IPS-20b (cell line): ENCODE data around the gene ADGRD2.
A peak's percentile ranks its signal among the peaks of the same experiment; 100 is the strongest.

Experiments
- H3K27ac ChIP-seq: one replicate; pipeline ENCODE4 v1.5.1; 2013; ENCODE audit warnings: low read length
- H3K27me3 ChIP-seq: 2 replicates; pipeline ENCODE4 v1.6.1; 2013; ENCODE audit warnings: mild to moderate bottlenecking, low read length, inconsistent platforms; ENCODE audit not compliant: insufficient read depth
- H3K36me3 ChIP-seq: 2 replicates; pipeline ENCODE4 v1.6.1; 2013; ENCODE audit warnings: low read depth, mild to moderate bottlenecking, inconsistent platforms, low read length, moderate library complexity; ENCODE audit not compliant: insufficient read depth
- H3K4me1 ChIP-seq: 2 replicates; pipeline ENCODE4 v1.6.1; 2013; ENCODE audit warnings: mild to moderate bottlenecking, control low read depth, inconsistent platforms, low read length, moderate library complexity; ENCODE audit not compliant: insufficient read depth
- H3K4me3 ChIP-seq: 2 replicates; pipeline ENCODE4 v1.5.1; 2013; ENCODE audit warnings: mild to moderate bottlenecking, low read length, inconsistent platforms
- H3K9ac ChIP-seq: 2 replicates; pipeline ENCODE4 v1.6.1; 2013; ENCODE audit warnings: low read depth, mild to moderate bottlenecking, inconsistent platforms, low read length, moderate library complexity
- H3K9me3 ChIP-seq: 2 replicates; pipeline ENCODE4 v1.6.1; 2013; ENCODE audit warnings: mild to moderate bottlenecking, low read depth, low read length, inconsistent platforms; ENCODE audit not compliant: insufficient read depth

Gene ADGRD2

DNA sequence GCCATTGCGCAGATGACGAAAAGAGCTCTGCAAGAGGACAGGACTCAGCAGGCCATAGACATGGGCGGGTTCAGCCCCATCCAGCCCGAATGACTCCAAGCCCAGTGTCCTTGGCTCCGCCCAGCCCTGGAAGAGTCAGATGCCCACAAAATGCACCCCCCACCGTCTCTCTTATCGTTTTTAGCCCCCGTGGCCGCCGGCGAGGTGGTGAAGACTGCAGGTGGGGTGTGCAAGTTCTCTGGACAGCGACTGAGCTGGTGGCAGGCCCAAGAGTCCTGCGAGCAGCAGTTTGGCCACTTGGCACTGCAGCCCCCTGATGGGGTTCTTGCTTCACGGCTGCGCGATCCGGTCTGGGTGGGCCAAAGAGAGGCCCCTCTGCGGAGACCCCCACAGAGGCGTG is 2.1 kb downstream of the ADGRD2 start:
- Histone ChIP-seq H3K36me3 (no peaks in the 10 kb centered on the region), H3K27me3 (peaks cover 39% of the 10 kb centered on the region), H3K27ac (no peak overlapping the region), H3K4me1 (peaks cover 4% of the 10 kb centered on the region; the same call in 1 of the 2 replicates), H3K9me3 (no peaks in the 10 kb centered on the region), H3K4me3 (no peak overlapping the region), H3K9ac (no peak overlapping the region)

DNA sequence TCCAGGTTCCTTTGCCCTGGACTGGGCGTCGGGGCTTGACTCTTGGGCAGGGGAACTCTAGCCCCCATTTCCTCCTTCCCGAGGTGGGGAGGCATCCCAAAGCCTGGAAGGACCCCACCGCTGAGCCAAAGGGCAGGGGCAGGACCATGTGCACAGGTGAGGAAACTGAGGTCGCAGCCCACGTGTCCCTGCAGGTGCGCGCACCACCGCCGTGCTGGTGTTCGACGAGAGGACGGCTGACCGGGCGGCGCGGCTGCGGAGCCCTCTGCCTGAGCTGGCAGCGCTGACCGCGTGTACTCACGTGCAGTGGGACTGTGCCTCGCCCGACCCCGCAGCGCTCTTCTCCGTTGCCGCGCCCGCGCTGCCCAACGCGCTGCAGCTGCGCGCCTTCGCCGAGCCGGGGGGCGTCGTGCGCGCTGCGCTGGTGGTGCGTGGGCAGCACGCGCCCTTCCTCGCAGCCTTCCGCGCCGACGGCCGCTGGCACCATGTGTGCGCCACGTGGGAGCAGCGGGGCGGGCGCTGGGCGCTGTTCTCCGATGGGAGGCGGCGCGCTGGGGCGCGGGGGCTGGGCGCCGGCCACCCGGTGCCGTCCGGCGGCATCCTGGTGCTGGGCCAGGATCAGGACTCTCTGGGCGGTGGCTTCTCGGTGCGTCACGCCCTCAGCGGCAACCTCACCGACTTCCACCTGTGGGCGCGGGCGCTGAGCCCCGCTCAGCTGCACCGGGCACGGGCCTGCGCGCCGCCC is 2.8 kb downstream of the ADGRD2 start:
- peaks cover 4% of the 10 kb centered on the region; the same call in 1 of the 2 replicates for H3K4me1 ChIP-seq
- no peaks in the 10 kb centered on the region for H3K36me3 ChIP-seq
- H3K4me3 ChIP-seq = peak overlapping the region; percentile 50; the same call in 1 of the 2 replicates
- H3K27ac ChIP-seq = no peak overlapping the region
- H3K27me3 ChIP-seq = peaks cover 39% of the 10 kb centered on the region
- no peaks in the 10 kb centered on the region for H3K9me3 ChIP-seq
- no peak overlapping the region for H3K9ac ChIP-seq

DNA sequence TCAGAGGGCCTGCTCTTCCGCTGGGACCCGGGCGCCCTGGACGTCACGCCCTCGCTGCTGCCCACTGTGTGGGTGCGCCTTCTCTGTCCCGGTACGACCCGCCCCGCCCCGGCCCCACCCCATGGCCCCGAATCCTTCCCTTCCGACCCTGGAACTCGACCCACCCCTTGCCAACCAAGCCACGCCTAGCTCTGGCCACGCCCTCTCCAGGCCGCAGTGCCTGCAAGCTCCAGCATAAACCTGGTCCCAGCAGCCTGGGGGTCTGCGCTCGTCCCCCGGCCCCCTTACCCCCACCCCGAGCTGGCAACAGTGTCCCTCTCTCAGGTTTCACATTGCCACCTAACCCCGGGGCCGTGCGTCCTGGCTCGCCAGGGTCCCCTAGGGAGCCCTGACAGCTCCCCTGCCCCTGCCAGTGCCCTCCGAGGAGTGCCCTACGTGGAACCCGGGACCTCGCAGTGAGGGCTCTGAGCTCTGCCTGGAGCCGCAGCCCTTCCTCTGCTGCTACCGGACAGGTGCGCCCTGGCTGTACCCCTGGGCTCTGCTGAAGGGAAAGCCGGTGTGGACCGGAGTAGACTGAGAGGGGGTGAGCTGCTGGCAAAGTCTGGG is 3.4 kb downstream of the ADGRD2 start:
- Histone ChIP-seq H3K4me3 (peak overlapping the region; percentile 50; the same call in 1 of the 2 replicates), H3K9ac (no peak overlapping the region), H3K4me1 (peaks cover 4% of the 10 kb centered on the region; the same call in 1 of the 2 replicates), H3K36me3 (no peaks in the 10 kb centered on the region), H3K27ac (no peak overlapping the region), H3K9me3 (no peaks in the 10 kb centered on the region), H3K27me3 (peaks cover 39% of the 10 kb centered on the region)

DNA sequence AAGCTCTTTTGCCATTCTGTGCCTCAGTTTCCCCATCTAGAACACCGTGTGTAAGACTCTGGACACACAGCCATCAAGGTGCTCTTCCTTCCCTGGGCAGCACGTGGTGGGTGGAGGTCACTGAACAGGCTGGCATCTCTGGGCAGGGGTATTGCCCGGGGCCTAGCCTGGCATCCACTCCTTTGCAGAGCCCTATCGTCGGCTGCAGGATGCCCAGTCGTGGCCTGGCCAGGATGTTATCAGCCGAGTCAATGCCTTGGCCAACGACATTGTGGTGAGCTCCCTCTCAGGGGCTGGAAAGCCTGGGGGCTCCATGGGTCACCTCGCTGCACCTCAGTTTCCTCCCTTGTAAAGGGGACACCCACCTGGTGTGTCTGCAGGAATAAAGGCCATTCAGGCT is 4.0 kb downstream of the ADGRD2 start:
- Histone ChIP-seq H3K27ac (no peak overlapping the region), H3K4me3 (no peak overlapping the region), H3K27me3 (peaks cover 39% of the 10 kb centered on the region), H3K9me3 (no peaks in the 10 kb centered on the region), H3K9ac (no peak overlapping the region), H3K36me3 (no peaks in the 10 kb centered on the region), H3K4me1 (peaks cover 4% of the 10 kb centered on the region; the same call in 1 of the 2 replicates)

DNA sequence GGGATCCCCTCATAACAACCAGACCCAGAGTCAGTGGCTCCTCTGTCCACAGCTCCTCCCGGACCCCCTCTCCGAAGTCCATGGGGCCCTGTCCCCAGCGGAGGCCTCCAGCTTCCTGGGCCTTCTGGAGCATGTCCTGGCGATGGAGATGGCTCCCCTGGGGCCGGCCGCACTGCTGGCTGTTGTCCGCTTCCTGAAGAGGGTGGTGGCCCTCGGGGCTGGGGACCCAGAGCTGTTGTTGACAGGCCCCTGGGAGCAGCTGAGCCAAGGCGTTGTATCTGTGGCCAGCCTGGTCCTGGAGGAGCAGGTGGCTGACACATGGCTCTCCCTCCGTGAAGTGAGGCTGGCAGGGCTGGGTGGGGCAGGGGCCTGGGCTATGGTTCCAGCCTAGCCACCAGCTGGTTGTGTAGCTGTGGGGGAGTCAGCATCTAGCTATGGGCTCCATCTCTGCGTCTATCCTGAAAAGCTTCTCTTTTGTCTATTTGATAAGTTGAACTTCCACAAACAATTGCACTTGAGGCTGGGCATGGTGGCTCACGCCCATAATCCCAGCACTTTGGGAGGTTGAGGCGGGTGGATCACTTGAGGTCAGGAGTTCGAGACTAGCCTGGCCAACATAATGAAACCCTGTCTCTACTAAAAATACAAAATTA is 4.7 kb downstream of the ADGRD2 start:
- Histone ChIP-seq H3K9me3 (no peaks in the 10 kb centered on the region), H3K9ac (no peak overlapping the region), H3K4me1 (peaks cover 4% of the 10 kb centered on the region; the same call in 1 of the 2 replicates), H3K4me3 (no peak overlapping the region), H3K36me3 (no peaks in the 10 kb centered on the region), H3K27ac (no peak overlapping the region), H3K27me3 (peaks cover 39% of the 10 kb centered on the region)

DNA sequence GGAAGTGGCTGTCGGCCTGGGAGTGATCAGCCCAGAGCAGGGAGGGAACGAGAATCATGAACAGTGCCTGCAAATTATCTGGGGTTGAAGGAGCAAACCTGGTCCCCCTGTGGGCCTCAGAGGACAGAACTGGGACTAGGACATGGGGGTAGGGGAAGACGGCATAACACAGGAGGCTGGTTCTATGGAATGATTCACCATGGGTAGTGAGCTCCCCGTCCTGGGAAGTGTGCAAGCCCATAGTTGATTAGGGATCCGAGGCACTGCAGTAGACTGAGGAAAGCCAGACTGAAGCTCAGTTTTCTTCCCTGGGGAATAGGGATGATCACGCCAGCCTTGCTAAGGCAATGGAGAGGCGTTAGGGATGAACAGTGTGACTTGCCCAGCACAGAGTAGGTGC is 5.6 kb downstream of the ADGRD2 start:
- no peak overlapping the region for H3K4me3 ChIP-seq
- H3K27me3 ChIP-seq = peaks cover 35% of the 10 kb centered on the region
- H3K36me3 ChIP-seq = no peaks in the 10 kb centered on the region
- no peak overlapping the region for H3K9ac ChIP-seq
- H3K4me1 ChIP-seq = peaks cover 3% of the 10 kb centered on the region; the same call in 1 of the 2 replicates
- H3K27ac ChIP-seq = no peak overlapping the region
- H3K9me3 ChIP-seq = no peaks in the 10 kb centered on the region

DNA sequence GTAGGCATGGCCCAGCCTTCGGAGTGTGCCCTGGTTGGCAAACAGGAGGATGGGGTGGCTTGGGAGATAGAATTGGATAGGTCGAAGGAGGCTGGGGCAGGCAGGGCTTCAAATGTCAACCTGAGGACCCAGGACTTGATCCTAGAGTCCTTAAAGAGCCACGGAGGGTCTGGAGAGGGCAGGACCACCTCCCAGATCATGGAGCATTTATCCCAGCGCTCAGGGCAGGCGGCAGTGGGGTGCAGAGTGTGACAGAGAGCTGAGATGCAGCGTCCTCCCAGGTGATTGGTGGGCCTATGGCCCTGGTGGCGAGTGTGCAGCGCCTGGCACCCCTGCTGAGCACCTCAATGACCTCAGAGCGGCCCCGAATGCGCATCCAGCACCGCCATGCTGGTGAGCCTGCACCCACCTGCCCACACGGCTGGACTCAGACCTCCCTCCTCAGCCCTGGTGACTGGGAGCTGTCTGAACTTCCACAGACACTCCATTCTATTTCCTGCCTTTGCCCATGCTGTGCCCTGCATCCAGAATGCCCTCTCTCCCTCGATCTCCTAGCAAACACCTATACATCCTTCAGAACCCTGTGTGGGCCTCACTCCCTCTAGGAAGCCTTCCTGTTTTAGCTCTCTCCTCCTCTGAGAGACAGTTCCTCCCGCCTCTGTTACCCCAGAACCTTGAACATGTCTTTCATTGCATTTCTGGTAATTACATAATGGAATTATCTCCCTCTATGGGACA is 6.3 kb downstream of the ADGRD2 start:
- no peak overlapping the region for H3K9ac ChIP-seq
- H3K9me3 ChIP-seq = no peaks in the 10 kb centered on the region
- no peak overlapping the region for H3K27ac ChIP-seq
- H3K4me3 ChIP-seq = no peak overlapping the region
- no peaks in the 10 kb centered on the region for H3K36me3 ChIP-seq
- no peaks in the 10 kb centered on the region; the same call in 1 of the 2 replicates for H3K4me1 ChIP-seq
- peaks cover 28% of the 10 kb centered on the region for H3K27me3 ChIP-seq

DNA sequence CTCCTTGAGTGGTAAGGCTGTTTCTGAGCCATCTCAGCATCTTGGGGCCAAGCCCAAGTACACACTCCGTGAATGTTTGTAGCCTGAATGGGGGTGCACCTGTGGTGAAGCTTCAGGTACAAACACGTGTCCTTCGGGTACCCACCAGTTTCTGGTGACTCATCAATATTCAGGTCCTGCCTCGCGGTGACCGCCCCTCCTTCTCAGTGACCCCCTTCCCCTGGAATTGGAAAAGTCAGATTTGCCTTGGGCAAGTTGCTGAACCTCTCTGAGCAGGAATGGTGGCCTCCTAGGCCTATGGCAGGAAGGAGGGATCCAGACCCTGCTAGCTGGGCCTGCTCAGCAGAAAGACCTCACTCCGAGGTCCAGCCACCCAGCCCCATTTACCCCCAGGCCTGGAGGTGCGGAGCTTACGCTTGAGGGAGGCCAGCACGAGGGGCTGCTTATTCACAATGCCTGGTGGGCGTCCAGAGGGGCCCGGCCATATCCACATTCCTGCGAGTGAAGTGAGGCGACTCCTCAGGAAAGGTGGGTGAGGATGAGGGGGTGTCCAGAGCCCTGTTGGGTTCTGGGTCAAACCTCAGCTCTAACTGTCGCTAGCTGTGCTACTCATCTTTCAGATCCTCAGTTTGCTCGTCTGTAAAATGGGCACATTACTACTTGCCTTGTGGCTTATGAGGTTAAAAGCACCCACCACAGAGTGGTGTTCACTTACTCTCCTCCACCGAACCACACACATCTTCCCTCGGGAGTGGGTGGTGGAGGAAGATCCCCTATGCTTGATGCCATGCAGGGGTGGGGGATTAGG is 7.0 kb downstream of the ADGRD2 start:
- Histone ChIP-seq H3K27me3 (peaks cover 20% of the 10 kb centered on the region), H3K36me3 (no peaks in the 10 kb centered on the region), H3K4me1 (no peaks in the 10 kb centered on the region), H3K9ac (no peak overlapping the region), H3K27ac (no peak overlapping the region), H3K4me3 (no peak overlapping the region), H3K9me3 (no peaks in the 10 kb centered on the region)

DNA sequence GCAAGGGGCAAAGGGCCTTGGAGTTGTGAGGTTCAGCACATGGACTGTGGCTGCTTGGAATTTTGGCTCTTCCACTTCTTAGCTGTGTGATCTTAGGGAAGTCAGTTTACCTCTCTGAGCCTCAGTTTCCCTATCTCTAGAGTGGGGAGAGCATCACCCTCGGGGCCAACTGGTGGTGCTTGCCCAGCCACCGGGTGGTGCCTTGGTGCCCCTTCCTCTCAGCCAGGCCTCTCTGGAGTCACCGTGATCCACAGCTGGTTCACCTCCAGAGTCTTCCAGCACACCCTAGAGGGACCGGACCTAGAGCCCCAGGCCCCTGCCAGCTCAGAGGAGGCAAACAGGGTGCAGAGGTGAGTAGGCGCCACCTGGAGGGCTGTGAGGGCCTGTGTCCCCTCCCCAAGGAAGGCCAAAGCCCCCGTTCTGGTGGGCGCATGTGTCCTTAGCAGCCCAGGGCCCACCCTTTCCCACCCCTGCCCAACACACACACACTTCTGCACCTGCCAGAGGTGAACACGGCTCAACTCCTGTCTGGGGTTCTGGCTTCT is 7.7 kb downstream of the ADGRD2 start:
- H3K36me3 ChIP-seq = no peaks in the 10 kb centered on the region
- H3K4me1 ChIP-seq = no peaks in the 10 kb centered on the region
- no peak overlapping the region for H3K4me3 ChIP-seq
- H3K9me3 ChIP-seq = no peaks in the 10 kb centered on the region
- no peak overlapping the region for H3K27ac ChIP-seq
- peaks cover 14% of the 10 kb centered on the region for H3K27me3 ChIP-seq
- no peak overlapping the region for H3K9ac ChIP-seq

DNA sequence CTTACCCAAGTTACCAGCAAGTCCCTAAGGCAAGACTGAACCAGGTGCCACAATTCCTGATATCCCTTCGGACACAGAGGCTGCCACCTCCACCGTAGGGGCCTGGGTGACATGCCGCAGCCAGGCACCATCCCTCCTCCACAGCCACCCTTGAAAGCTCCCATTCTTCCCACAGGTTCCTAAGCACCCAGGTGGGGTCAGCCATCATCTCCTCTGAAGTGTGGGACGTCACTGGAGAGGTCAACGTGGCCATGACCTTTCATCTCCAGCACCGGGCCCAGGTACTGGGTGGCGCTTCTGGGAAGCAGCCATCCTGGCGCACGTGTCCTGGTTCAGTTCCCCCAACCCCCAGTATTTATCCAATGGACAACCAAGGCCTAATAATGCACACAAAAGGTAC is 8.2 kb downstream of the ADGRD2 start:
- Histone ChIP-seq H3K4me3 (no peak overlapping the region), H3K4me1 (no peaks in the 10 kb centered on the region), H3K9me3 (no peaks in the 10 kb centered on the region), H3K27ac (no peak overlapping the region), H3K27me3 (peaks cover 9% of the 10 kb centered on the region; the same call in 1 of the 2 replicates), H3K36me3 (no peaks in the 10 kb centered on the region), H3K9ac (no peak overlapping the region)
